ENCODE results near the gene ANK3.

ANK3 gene

DNA sequence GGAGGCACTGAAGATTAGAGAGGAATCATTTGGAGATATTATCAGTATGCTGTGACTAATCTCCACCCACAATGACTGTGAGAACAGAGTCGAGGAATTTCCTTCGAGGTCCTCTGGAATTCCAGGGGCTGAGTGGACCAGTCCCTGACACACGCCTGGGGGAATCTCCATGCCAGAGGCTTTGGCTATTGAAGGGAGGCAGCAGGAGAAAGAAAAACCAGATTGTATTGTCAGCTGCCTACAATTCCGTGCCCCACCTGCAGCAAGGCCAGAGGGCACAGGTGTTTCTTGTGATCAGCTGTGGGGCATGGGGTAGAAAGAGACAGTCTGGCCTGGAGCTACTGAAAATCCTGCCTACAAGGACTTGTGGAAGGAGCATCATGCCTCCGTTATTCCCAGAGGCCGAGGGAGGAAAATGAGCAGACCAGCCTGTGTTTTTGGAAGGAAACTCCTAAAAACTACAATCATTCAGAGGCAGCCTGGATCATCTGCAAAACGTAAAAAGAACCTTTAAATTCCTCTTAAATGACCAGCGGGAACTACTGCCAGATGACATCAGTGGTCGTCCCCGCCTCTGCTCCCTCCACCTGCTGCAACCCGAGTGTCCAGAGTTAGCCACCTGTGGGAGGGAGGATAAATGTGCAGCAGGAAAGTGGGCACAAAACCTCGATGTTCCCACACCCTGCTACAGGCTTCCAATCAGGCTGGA, 25.4 kb upstream of the ANK3 start:
- peaks cover 0 to 6% (median 0%) of the 10 kb centered on the region in 5 donors for H3K27me3 ChIP-seq (ENCODE audit: control insufficient read depth in 5 of 5, insufficient read depth in 4 of 5, low read length in 5 of 5)
- peaks cover 0 to 5% (median 0%) of the 10 kb centered on the region in 5 donors for H3K4me1 ChIP-seq (ENCODE audit: control insufficient read depth in 5 of 5, insufficient read depth in 5 of 5, low read length in 5 of 5)
- H3K9ac ChIP-seq (ENCODE audit: low read length in 5 of 5) = no peak overlapping the region
- no peaks in the 10 kb centered on the region for H3K36me3 ChIP-seq (ENCODE audit: control insufficient read depth in 5 of 5, insufficient read depth in 5 of 5, low read length in 5 of 5)
- no peaks in the 10 kb centered on the region for H3K9me3 ChIP-seq (ENCODE audit: control insufficient read depth in 5 of 5, low read length in 5 of 5)
- no peak overlapping the region for H3K4me3 ChIP-seq (ENCODE audit: low read depth in 1 of 5, low read length in 5 of 5)
- H3K27ac ChIP-seq (ENCODE audit: low read depth, low read length) = no peak overlapping the region

DNA sequence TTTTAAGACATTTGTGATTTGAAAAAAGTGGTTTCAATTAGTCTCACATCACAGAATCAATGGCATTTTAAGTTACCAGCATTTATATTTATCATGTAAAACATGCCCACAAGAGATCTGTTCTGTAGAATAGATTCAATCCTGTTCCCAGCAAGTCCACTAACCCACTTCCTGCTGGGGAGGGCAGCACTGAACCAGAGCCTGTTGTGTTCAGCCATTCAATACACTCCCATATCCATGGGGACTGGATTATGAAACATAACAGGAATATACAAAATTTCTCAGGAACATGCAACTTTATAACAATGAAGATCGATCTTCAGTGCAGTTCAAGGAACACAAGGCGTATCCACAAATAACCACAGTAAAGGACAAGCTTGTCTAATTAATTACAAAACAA, 24.4 kb upstream of the ANK3 start:
- peaks cover 0 to 6% (median 0%) of the 10 kb centered on the region in 5 donors for H3K27me3 ChIP-seq (ENCODE audit: control insufficient read depth in 5 of 5, insufficient read depth in 4 of 5, low read length in 5 of 5)
- H3K36me3 ChIP-seq (ENCODE audit: control insufficient read depth in 5 of 5, insufficient read depth in 5 of 5, low read length in 5 of 5) = no peaks in the 10 kb centered on the region
- H3K9ac ChIP-seq (ENCODE audit: low read length in 5 of 5) = no peak overlapping the region
- H3K9me3 ChIP-seq (ENCODE audit: control insufficient read depth in 5 of 5, low read length in 5 of 5) = no peaks in the 10 kb centered on the region
- H3K27ac ChIP-seq (ENCODE audit: low read depth, low read length) = no peak overlapping the region
- no peak overlapping the region for H3K4me3 ChIP-seq (ENCODE audit: low read depth in 1 of 5, low read length in 5 of 5)
- H3K4me1 ChIP-seq (ENCODE audit: control insufficient read depth in 5 of 5, insufficient read depth in 5 of 5, low read length in 5 of 5) = peaks cover 0 to 5% (median 0%) of the 10 kb centered on the region in 5 donors

DNA sequence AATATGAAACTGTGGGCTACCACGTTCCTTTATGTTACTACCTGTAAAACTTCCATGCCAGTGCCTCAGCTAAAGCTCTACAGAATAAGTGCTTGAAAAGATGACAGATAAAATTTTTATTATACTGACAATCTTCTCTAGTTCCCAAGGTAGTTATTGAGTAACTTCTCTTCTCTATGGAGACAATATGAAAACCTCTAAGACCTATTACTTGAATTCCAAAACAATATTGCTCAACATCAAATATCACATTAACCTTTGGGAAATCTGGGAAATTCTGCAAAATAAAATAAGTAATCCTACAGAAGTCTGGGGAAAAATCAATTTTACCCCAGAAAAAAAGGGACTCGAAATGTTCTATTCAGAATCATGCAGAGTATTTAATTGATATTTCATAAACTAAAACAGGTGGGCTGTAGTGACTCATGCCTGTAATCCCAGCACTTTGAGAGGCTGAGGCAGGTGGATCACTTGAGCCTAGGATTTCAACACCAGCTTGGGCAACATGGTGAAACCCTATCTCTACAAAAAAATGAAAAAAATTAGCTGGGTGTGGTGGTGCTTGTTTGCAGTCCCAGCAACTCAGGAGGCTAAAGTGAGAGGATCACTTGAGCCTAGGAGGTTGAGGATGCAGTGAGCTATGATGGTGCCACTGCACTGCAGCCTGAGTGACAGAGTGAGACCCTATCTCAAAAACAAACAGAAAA, 23.8 kb upstream of the ANK3 start:
- H3K27me3 ChIP-seq (ENCODE audit: control insufficient read depth in 5 of 5, insufficient read depth in 4 of 5, low read length in 5 of 5) = peaks cover 0 to 6% (median 0%) of the 10 kb centered on the region in 5 donors
- no peak overlapping the region for H3K4me3 ChIP-seq (ENCODE audit: low read depth in 1 of 5, low read length in 5 of 5)
- no peak overlapping the region for H3K27ac ChIP-seq (ENCODE audit: low read depth, low read length)

DNA sequence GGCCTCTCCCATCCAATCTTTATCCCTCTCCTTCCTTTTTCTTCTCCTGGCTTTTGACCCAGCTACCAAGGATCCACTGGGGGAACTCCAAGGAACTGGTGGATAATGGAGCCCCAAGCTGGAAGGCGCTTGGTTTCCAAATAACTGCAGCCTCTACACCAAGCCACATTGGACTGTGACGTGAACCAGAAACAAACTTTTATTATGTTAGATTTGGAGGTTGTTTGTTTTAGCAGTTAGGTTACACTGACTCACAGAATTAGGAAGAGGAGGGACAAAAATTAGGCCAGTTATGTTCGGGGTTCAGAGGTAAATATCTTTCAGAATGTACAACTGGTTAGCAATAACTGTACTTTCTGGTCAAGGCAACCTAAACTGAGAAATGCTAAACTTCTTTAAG, 21.3 kb upstream of the ANK3 start:
- H3K4me3 ChIP-seq (ENCODE audit: low read depth in 1 of 5, low read length in 5 of 5) = no peak overlapping the region

More for the DNA sequence above, 23.8 kb upstream of the ANK3 start:
- H3K9me3 ChIP-seq (ENCODE audit: control insufficient read depth in 5 of 5, low read length in 5 of 5) = no peaks in the 10 kb centered on the region
- no peaks in the 10 kb centered on the region for H3K36me3 ChIP-seq (ENCODE audit: control insufficient read depth in 5 of 5, insufficient read depth in 5 of 5, low read length in 5 of 5)
- H3K9ac ChIP-seq (ENCODE audit: low read length in 5 of 5) = no peak overlapping the region
- peaks cover 0 to 5% (median 0%) of the 10 kb centered on the region in 5 donors for H3K4me1 ChIP-seq (ENCODE audit: control insufficient read depth in 5 of 5, insufficient read depth in 5 of 5, low read length in 5 of 5)

GRCh38 chr10:60409202-60409601, 19.5 kb upstream of the ANK3 start:
- H3K27ac ChIP-seq (ENCODE audit: low read depth, low read length) = no peak overlapping the region
- no peak overlapping the region for H3K4me3 ChIP-seq (ENCODE audit: low read depth in 1 of 5, low read length in 5 of 5)
- H3K36me3 ChIP-seq (ENCODE audit: control insufficient read depth in 5 of 5, insufficient read depth in 5 of 5, low read length in 5 of 5) = no peaks in the 10 kb centered on the region
- H3K9ac ChIP-seq (ENCODE audit: low read length in 5 of 5) = no peak overlapping the region
- no peaks in the 10 kb centered on the region for H3K4me1 ChIP-seq (ENCODE audit: control insufficient read depth in 5 of 5, insufficient read depth in 5 of 5, low read length in 5 of 5)
- no peaks in the 10 kb centered on the region for H3K27me3 ChIP-seq (ENCODE audit: control insufficient read depth in 5 of 5, insufficient read depth in 4 of 5, low read length in 5 of 5)
- no peaks in the 10 kb centered on the region for H3K9me3 ChIP-seq (ENCODE audit: control insufficient read depth in 5 of 5, low read length in 5 of 5)

More for the DNA sequence above, 21.3 kb upstream of the ANK3 start:
- Histone ChIP-seq H3K9me3 (ENCODE audit: control insufficient read depth in 5 of 5, low read length in 5 of 5) (no peaks in the 10 kb centered on the region), H3K4me1 (ENCODE audit: control insufficient read depth in 5 of 5, insufficient read depth in 5 of 5, low read length in 5 of 5) (no peaks in the 10 kb centered on the region), H3K9ac (ENCODE audit: low read length in 5 of 5) (no peak overlapping the region), H3K27me3 (ENCODE audit: control insufficient read depth in 5 of 5, insufficient read depth in 4 of 5, low read length in 5 of 5) (peaks cover 0 to 6% (median 0%) of the 10 kb centered on the region in 5 donors), H3K36me3 (ENCODE audit: control insufficient read depth in 5 of 5, insufficient read depth in 5 of 5, low read length in 5 of 5) (no peaks in the 10 kb centered on the region), H3K27ac (ENCODE audit: low read depth, low read length) (no peak overlapping the region)

DNA sequence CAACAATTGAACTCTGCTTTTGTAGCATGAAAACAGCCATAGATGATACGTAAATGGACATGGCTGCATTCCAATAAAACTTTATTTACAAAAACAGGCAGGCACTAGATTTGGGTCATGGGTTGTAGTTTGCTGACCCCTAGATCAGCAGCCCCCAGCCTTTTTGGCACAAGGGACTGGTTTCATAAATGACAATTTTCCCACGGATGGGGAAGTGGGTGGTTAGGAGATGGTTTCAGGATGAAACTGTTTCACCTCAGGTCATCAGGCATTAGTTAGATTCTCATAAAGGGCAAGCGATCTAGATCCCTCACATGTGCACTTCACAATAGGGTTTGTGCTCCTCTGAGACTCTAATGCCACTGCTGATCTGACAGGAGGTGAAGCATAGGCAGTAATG, 16.5 kb upstream of the ANK3 start:
- no peak overlapping the region for H3K9ac ChIP-seq (ENCODE audit: low read length in 5 of 5)
- H3K27me3 ChIP-seq (ENCODE audit: control insufficient read depth in 5 of 5, insufficient read depth in 4 of 5, low read length in 5 of 5) = no peaks in the 10 kb centered on the region
- H3K4me1 ChIP-seq (ENCODE audit: control insufficient read depth in 5 of 5, insufficient read depth in 5 of 5, low read length in 5 of 5) = no peaks in the 10 kb centered on the region
- H3K4me3 ChIP-seq (ENCODE audit: low read depth in 1 of 5, low read length in 5 of 5) = no peak overlapping the region
- peaks cover 0 to 4% (median 4%) of the 10 kb centered on the region in 5 donors for H3K9me3 ChIP-seq (ENCODE audit: control insufficient read depth in 5 of 5, low read length in 5 of 5)
- H3K36me3 ChIP-seq (ENCODE audit: control insufficient read depth in 5 of 5, insufficient read depth in 5 of 5, low read length in 5 of 5) = no peaks in the 10 kb centered on the region
- no peak overlapping the region for H3K27ac ChIP-seq (ENCODE audit: low read depth, low read length)

DNA sequence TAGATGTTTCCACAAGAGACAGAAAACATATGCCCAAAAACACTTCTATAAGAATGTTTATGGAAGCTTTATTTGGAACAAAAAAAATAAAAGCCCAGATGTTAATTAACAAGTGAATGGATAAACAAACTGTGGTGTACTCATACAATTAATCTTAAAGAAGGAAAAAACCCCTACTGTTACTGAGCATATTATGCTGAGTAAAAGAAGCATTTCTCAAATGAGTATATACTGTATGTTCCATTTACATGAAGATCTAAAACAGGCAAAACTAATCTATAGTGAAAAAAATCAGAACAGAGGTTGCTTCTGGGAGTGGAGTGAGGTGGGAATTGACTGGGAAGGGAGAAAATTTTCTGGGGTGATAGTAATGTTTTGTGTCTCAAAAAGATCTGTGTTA, 15.5 kb upstream of the ANK3 start:
- H3K9me3 ChIP-seq (ENCODE audit: control insufficient read depth in 5 of 5, low read length in 5 of 5) = peaks cover 0 to 4% (median 4%) of the 10 kb centered on the region in 5 donors
- no peak overlapping the region for H3K9ac ChIP-seq (ENCODE audit: low read length in 5 of 5)
- H3K27ac ChIP-seq (ENCODE audit: low read depth, low read length) = no peak overlapping the region
- H3K4me1 ChIP-seq (ENCODE audit: control insufficient read depth in 5 of 5, insufficient read depth in 5 of 5, low read length in 5 of 5) = no peaks in the 10 kb centered on the region
- H3K36me3 ChIP-seq (ENCODE audit: control insufficient read depth in 5 of 5, insufficient read depth in 5 of 5, low read length in 5 of 5) = no peaks in the 10 kb centered on the region
- no peaks in the 10 kb centered on the region for H3K27me3 ChIP-seq (ENCODE audit: control insufficient read depth in 5 of 5, insufficient read depth in 4 of 5, low read length in 5 of 5)
- H3K4me3 ChIP-seq (ENCODE audit: low read depth in 1 of 5, low read length in 5 of 5) = no peak overlapping the region

GRCh38 chr10:60403168-60403873, 13.6 kb upstream of the ANK3 start:
- Histone ChIP-seq H3K4me3 (ENCODE audit: low read depth in 1 of 5, low read length in 5 of 5) (no peak overlapping the region), H3K36me3 (ENCODE audit: control insufficient read depth in 5 of 5, insufficient read depth in 5 of 5, low read length in 5 of 5) (no peaks in the 10 kb centered on the region), H3K4me1 (ENCODE audit: control insufficient read depth in 5 of 5, insufficient read depth in 5 of 5, low read length in 5 of 5) (no peaks in the 10 kb centered on the region), H3K27me3 (ENCODE audit: control insufficient read depth in 5 of 5, insufficient read depth in 4 of 5, low read length in 5 of 5) (no peaks in the 10 kb centered on the region), H3K9me3 (ENCODE audit: control insufficient read depth in 5 of 5, low read length in 5 of 5) (peaks cover 0 to 4% (median 4%) of the 10 kb centered on the region in 5 donors), H3K9ac (ENCODE audit: low read length in 5 of 5) (no peak overlapping the region), H3K27ac (ENCODE audit: low read depth, low read length) (no peak overlapping the region)

- no peak overlapping the region for H3K9ac ChIP-seq (ENCODE audit: low read length in 5 of 5)
- no peak overlapping the region for H3K4me3 ChIP-seq (ENCODE audit: low read depth in 1 of 5, low read length in 5 of 5)
- H3K36me3 ChIP-seq (ENCODE audit: control insufficient read depth in 5 of 5, insufficient read depth in 5 of 5, low read length in 5 of 5) = no peaks in the 10 kb centered on the region
- no peaks in the 10 kb centered on the region for H3K27me3 ChIP-seq (ENCODE audit: control insufficient read depth in 5 of 5, insufficient read depth in 4 of 5, low read length in 5 of 5)
- no peak overlapping the region for H3K27ac ChIP-seq (ENCODE audit: low read depth, low read length)
- peaks cover 0 to 4% (median 4%) of the 10 kb centered on the region in 5 donors for H3K9me3 ChIP-seq (ENCODE audit: control insufficient read depth in 5 of 5, low read length in 5 of 5)
- no peaks in the 10 kb centered on the region for H3K4me1 ChIP-seq (ENCODE audit: control insufficient read depth in 5 of 5, insufficient read depth in 5 of 5, low read length in 5 of 5)
These were observed 10.7 kb upstream of the ANK3 start for GRCh38 chr10:60400366-60400765.

- Histone ChIP-seq H3K9ac (ENCODE audit: low read length in 5 of 5) (no peak overlapping the region), H3K36me3 (ENCODE audit: control insufficient read depth in 5 of 5, insufficient read depth in 5 of 5, low read length in 5 of 5) (no peaks in the 10 kb centered on the region), H3K9me3 (ENCODE audit: control insufficient read depth in 5 of 5, low read length in 5 of 5) (peaks cover 0 to 4% (median 4%) of the 10 kb centered on the region in 5 donors), H3K4me3 (ENCODE audit: low read depth in 1 of 5, low read length in 5 of 5) (no peak overlapping the region), H3K27me3 (ENCODE audit: control insufficient read depth in 5 of 5, insufficient read depth in 4 of 5, low read length in 5 of 5) (no peaks in the 10 kb centered on the region), H3K4me1 (ENCODE audit: control insufficient read depth in 5 of 5, insufficient read depth in 5 of 5, low read length in 5 of 5) (no peaks in the 10 kb centered on the region), H3K27ac (ENCODE audit: low read depth, low read length) (no peak overlapping the region)
These were observed 9.7 kb upstream of the ANK3 start for GRCh38 chr10:60399328-60399727.
